ENCODE data around the gene TSPAN33.

TSPAN33 gene

DNA sequence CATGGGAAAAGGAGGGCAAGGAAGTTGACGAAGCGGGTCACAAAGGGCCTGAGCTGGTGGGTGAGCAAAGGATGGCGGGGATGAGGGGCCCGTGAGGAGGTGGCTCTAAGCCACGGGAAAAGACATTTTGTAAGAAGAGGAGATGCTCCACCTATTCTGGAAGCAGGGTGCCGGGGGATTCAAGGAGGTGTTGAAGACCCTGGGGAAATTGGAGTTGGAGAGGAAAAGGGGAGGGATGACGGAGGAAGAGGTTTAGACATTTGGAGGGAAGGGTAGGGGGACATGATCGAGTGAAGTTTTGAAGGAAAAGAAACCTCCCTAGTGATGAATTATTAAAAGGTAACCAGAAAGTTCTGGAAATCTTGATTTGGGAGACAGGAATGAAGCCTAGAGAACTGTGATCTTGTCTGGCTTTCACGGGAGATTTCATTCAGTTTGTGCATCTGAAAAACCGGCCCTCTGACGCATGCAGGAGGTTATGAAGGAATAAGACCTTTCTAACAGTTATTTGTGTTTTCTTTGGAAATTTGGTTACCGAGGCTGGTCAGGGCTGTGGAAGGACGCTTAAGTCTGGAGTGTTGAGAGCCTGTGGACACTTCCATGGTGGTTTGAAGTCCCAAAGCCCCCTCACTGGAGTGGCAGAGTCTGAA is 45.3 kb downstream of the TSPAN33 start:
- TF ChIP-seq RAD21 (IDR thresholded peaks at IDR 0.05; ENCODE audit: low read depth): no peak
- TF ChIP-seq TEAD4 (IDR thresholded peaks at IDR 0.05): no peak
- TF ChIP-seq FOXM1 (IDR thresholded peaks at IDR 0.05; ENCODE audit: borderline replicate concordance, low read depth): no peak
- no peak for TF ChIP-seq CEBPB (IDR thresholded peaks at IDR 0.05)
- TF ChIP-seq NFIC (IDR thresholded peaks at IDR 0.05): no peak
- TF ChIP-seq TCF12 (IDR thresholded peaks at IDR 0.05; ENCODE audit: low read depth): no peak
- TF ChIP-seq MAX (IDR thresholded peaks at IDR 0.05): no peak
- no peak for TF ChIP-seq YY1 (IDR thresholded peaks at IDR 0.05; ENCODE audit: low read depth)
- TF ChIP-seq EGR1 (IDR thresholded peaks at IDR 0.05): no peak
- TF ChIP-seq CREB1 (IDR thresholded peaks at IDR 0.05; ENCODE audit: low read depth): no peak
- no peak for TF ChIP-seq EP300 (IDR thresholded peaks at IDR 0.05; ENCODE audit: borderline replicate concordance)
- TF ChIP-seq ZBTB7A (IDR thresholded peaks at IDR 0.05; ENCODE audit: low read depth): no peak
- TF ChIP-seq, protein P1, sequence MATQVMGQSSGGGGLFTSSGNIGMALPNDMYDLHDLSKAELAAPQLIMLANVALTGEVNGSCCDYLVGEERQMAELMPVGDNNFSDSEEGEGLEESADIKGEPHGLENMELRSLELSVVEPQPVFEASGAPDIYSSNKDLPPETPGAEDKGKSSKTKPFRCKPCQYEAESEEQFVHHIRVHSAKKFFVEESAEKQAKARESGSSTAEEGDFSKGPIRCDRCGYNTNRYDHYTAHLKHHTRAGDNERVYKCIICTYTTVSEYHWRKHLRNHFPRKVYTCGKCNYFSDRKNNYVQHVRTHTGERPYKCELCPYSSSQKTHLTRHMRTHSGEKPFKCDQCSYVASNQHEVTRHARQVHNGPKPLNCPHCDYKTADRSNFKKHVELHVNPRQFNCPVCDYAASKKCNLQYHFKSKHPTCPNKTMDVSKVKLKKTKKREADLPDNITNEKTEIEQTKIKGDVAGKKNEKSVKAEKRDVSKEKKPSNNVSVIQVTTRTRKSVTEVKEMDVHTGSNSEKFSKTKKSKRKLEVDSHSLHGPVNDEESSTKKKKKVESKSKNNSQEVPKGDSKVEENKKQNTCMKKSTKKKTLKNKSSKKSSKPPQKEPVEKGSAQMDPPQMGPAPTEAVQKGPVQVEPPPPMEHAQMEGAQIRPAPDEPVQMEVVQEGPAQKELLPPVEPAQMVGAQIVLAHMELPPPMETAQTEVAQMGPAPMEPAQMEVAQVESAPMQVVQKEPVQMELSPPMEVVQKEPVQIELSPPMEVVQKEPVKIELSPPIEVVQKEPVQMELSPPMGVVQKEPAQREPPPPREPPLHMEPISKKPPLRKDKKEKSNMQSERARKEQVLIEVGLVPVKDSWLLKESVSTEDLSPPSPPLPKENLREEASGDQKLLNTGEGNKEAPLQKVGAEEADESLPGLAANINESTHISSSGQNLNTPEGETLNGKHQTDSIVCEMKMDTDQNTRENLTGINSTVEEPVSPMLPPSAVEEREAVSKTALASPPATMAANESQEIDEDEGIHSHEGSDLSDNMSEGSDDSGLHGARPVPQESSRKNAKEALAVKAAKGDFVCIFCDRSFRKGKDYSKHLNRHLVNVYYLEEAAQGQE (IDR thresholded peaks at IDR 0.05; ENCODE audit: low read depth): no peak
- TF ChIP-seq TAF1 (IDR thresholded peaks at IDR 0.05; ENCODE audit: low read depth): no peak

DNA sequence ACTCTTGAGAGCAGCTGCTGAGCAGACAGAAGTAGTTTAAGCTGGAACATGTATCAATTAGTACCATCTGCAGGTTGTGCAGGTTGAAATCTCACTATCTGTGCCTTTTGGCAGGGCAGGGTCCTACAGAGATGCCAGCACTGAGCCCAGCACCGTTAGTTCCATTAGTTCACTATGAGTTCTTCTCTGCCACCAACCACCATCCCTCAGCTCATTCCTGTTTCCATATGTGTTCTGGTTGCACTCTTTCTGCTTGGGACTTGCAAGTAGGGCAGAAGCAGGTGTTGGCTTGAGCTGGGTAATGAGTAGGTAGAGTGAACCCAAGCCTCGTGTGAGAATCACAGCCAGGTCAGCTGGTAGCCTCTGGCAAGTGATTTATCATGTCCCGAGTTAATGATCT is 46.8 kb downstream of the TSPAN33 start:
- TF ChIP-seq ZBTB7A (IDR thresholded peaks at IDR 0.05; ENCODE audit: low read depth) (no peak), MAX (IDR thresholded peaks at IDR 0.05) (no peak), TCF12 (IDR thresholded peaks at IDR 0.05; ENCODE audit: low read depth) (no peak), EP300 (IDR thresholded peaks at IDR 0.05; ENCODE audit: borderline replicate concordance) (no peak), FOXM1 (IDR thresholded peaks at IDR 0.05; ENCODE audit: borderline replicate concordance, low read depth) (no peak), CREB1 (IDR thresholded peaks at IDR 0.05; ENCODE audit: low read depth) (no peak), EGR1 (IDR thresholded peaks at IDR 0.05) (no peak), CEBPB (IDR thresholded peaks at IDR 0.05) (no peak), TAF1 (IDR thresholded peaks at IDR 0.05; ENCODE audit: low read depth) (no peak), NFIC (IDR thresholded peaks at IDR 0.05) (no peak), YY1 (IDR thresholded peaks at IDR 0.05; ENCODE audit: low read depth) (no peak), USF1 (IDR thresholded peaks at IDR 0.05) (no peak)

DNA sequence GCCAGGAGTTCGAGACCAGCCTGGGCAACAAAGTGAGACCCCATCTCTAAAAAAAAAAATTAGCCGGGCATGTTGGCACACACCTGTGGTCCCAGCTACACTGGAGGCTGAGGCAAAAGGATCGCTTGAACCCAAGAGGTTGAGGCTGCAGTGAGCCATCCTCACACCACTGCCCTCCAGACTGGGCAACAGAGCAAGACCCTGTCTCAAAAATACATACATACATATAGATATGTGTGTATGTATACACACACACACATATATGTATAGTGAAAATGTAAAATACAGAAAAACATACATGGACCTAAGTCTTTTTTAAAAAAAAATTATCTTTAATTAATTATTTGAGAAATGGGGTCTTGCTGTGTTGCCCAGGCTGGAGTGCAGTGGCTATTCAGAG is 49.4 kb downstream of the TSPAN33 start:
- TF ChIP-seq TAF1 (IDR thresholded peaks at IDR 0.05; ENCODE audit: low read depth): no peak
- TF ChIP-seq YY1 (IDR thresholded peaks at IDR 0.05; ENCODE audit: low read depth): no peak
- no peak for TF ChIP-seq USF1 (IDR thresholded peaks at IDR 0.05)
- TF ChIP-seq CREB1 (IDR thresholded peaks at IDR 0.05; ENCODE audit: low read depth): no peak
- no peak for TF ChIP-seq CEBPB (IDR thresholded peaks at IDR 0.05)
- no peak for TF ChIP-seq TEAD4 (IDR thresholded peaks at IDR 0.05)
- TF ChIP-seq EP300 (IDR thresholded peaks at IDR 0.05; ENCODE audit: borderline replicate concordance): no peak
- TF ChIP-seq, protein P1 (IDR thresholded peaks at IDR 0.05; ENCODE audit: low read depth): no peak

GRCh38 chr7:129197771-129198170 is 53.3 kb downstream of the TSPAN33 start:
- TF ChIP-seq USF1 (IDR thresholded peaks at IDR 0.05) (no peak), FOXM1 (IDR thresholded peaks at IDR 0.05; ENCODE audit: borderline replicate concordance, low read depth) (no peak), YY1 (IDR thresholded peaks at IDR 0.05; ENCODE audit: low read depth) (no peak), CEBPB (IDR thresholded peaks at IDR 0.05) (no peak)

- TF ChIP-seq USF1 (IDR thresholded peaks at IDR 0.05) (no peak), EP300 (IDR thresholded peaks at IDR 0.05; ENCODE audit: borderline replicate concordance) (no peak), FOXM1 (IDR thresholded peaks at IDR 0.05; ENCODE audit: borderline replicate concordance, low read depth) (no peak), TEAD4 (IDR thresholded peaks at IDR 0.05) (no peak), NFIC (IDR thresholded peaks at IDR 0.05) (no peak), RAD21 (IDR thresholded peaks at IDR 0.05; ENCODE audit: low read depth) (no peak), YY1 (IDR thresholded peaks at IDR 0.05; ENCODE audit: low read depth) (no peak)
- TF ChIP-seq, protein P1 (IDR thresholded peaks at IDR 0.05; ENCODE audit: low read depth): no peak
These were observed 54.9 kb downstream of the TSPAN33 start for GRCh38 chr7:129199406-129199805.

Measured in Ishikawa (cell line).